HepG2 (cell line): Measurements from ENCODE around the gene ARHGEF12. TPM values are rescaled to one million over a fixed set of nuclear protein-coding genes. Genes with fewer than 3 reads are reported as not detected.
A peak's percentile ranks its signal among the peaks of the same experiment; 100 is the strongest.

ENCODE experiments used
- ASH2L ChIP-seq: fragments of 300-600, 200-600 bp; sonication (generic); IDR thresholded peaks from 2 replicates; pipeline ENCODE4 v1.7.0; 2017; ENCODE audit warnings: low read depth, mild to moderate bottlenecking, moderate library complexity, mixed read lengths, low read length; ENCODE audit not compliant: insufficient read length
- CAMTA2 ChIP-seq: sonication (generic); formaldehyde crosslinking; IDR thresholded peaks from 2 replicates; pipeline ENCODE4 v1.4.0; 2020; ENCODE audit warnings: mild to moderate bottlenecking, missing genetic modification reagents, borderline replicate concordance
- DR1 ChIP-seq: sonication (generic); formaldehyde crosslinking; IDR thresholded peaks from 2 replicates; pipeline ENCODE4 v1.8.0; 2021; ENCODE audit warnings: mild to moderate bottlenecking, missing genetic modification reagents, inconsistent platforms
- MYC ChIP-seq: sonication (generic); formaldehyde crosslinking; IDR thresholded peaks from 2 replicates; pipeline ENCODE4 v1.9.0; 2021; ENCODE audit warnings: missing genetic modification reagents, borderline replicate concordance
- NFE2 ChIP-seq: sonication (generic); formaldehyde crosslinking; IDR thresholded peaks from 2 replicates; pipeline ENCODE4 v1.4.0; 2020; ENCODE audit warnings: missing genetic modification reagents
- TRAFD1 ChIP-seq: sonication (generic); formaldehyde crosslinking; IDR thresholded peaks from 2 replicates; pipeline ENCODE4 v1.5.1; 2020; ENCODE audit warnings: missing genetic modification reagents, mild to moderate bottlenecking, borderline replicate concordance
- YEATS4 ChIP-seq: sonication (generic); formaldehyde crosslinking; IDR thresholded peaks from 2 replicates; pipeline ENCODE4 v1.4.0; 2020; ENCODE audit warnings: missing genetic modification reagents, borderline replicate concordance
- ZBTB21 ChIP-seq: sonication (generic); formaldehyde crosslinking; IDR thresholded peaks from 2 replicates; pipeline ENCODE4 v1.4.0; 2020; ENCODE audit warnings: missing genetic modification reagents
- ZNF12 ChIP-seq: sonication (generic); formaldehyde crosslinking; IDR thresholded peaks from 2 replicates; pipeline ENCODE4 v1.5.0; 2020; ENCODE audit warnings: missing genetic modification reagents
- ZNF546 ChIP-seq: sonication (generic); formaldehyde crosslinking; conservative IDR thresholded peaks from 2 replicates; pipeline ENCODE4 v1.8.1; 2023; ENCODE audit warnings: mild to moderate bottlenecking, missing genetic modification reagents
- ZNF556 ChIP-seq: sonication (generic); formaldehyde crosslinking; IDR thresholded peaks from 2 replicates; pipeline ENCODE4 v1.4.0; 2020; ENCODE audit warnings: mild to moderate bottlenecking, missing genetic modification reagents, borderline replicate concordance
- polyA plus RNA-seq, 8 experiments: library from polyadenylated mRNA; depleted of rRNA in 3 of 8; stranded (reverse) in 7 of 8; unstranded in 1 of 8; fragments of >200 nt; fragmentation: Illumina TruSeq in 4 of 8; extraction: Trizol in 4 of 8; gene quantifications; 2 replicates each; pipeline versions ENCODE4 v1.2.1 to v1.2.3, GENCODE V29; 2011 to 2016; ENCODE audit warnings: low read depth in 4 of 8, missing spikeins in 1 of 8, mixed read lengths in 1 of 8; ENCODE audit not compliant: insufficient read depth in 1 of 8
- total RNA-seq, 5 experiments: library from RNA; depleted of rRNA; stranded (reverse); fragments of >200 nt; fragmentation: Illumina TruSeq; extraction: Trizol; gene quantifications; 2 replicates each; pipeline ENCODE4 v1.2.3, GENCODE V29; 2016; ENCODE audit warnings: low read depth in 1 of 5

The ARHGEF12 gene
- total and polyA plus RNA-seq, 2 of the 13 experiments (the other 11 are each of a cell fraction or from before 2014, with no cell fraction given), result 17.9 to 54.4 TPM

- TF ChIP-seq ZNF12 (CRISPR knock-in tag) (no peak), ZBTB21 (CRISPR knock-in tag) (no peak), DR1 (CRISPR knock-in tag) (0 out of 2 replicates have a peak, but pooled peaks have one; percentile 27), NFE2 (CRISPR knock-in tag) (no peak), TRAFD1 (CRISPR knock-in tag) (no peak), MYC (CRISPR knock-in tag) (peak; percentile 63), CAMTA2 (no peak), ASH2L (peak; percentile 70), YEATS4 (CRISPR knock-in tag) (peak; percentile 80; the same call in 1 of the 2 replicates), ZNF556 (CRISPR knock-in tag) (peak; percentile 42; the same call in 1 of the 2 replicates), ZNF546 (CRISPR knock-in tag) (0 out of 2 replicates have a peak, but pooled peaks have one; percentile 68)
Observed at GRCh38 chr11:120324932-120325810, 11.0 kb upstream of the ARHGEF12 start, which contains the start of gene TLCD5 (continued).
